ENCODE measurements around the gene TMX4.

TMX4 gene

DNA sequence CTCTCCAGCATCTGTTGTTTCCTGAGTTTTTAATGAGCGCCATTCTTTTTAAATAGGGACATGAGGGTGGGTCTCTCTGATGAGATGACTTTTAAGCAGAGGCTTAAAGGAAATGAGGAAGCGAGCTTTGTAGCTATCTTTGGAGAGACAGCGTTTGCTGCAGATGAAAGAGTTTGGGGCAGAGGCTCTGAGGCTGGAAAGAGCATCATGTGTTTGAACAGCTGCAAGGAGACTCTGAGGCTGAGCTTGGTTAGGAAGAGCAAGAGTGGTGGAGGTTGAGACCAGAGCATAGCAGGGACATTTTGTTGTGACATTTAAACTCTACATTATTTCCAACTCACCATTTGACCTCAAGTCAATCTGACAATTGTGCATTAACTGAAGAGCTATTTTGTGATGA lies 38.3 kb upstream of the TMX4 start:
- TF ChIP-seq CTCF (IDR thresholded peaks at IDR 0.05; ENCODE audit: borderline replicate concordance, insufficient read depth, low read depth, low read length), result no peak
- H3K4me3 ChIP-seq (ENCODE audit: low read depth, low read length), result no peak overlapping the region

GRCh38 chr20:8055096-8055495 lies 35.5 kb upstream of the TMX4 start:
- no peak for TF ChIP-seq CTCF (IDR thresholded peaks at IDR 0.05; ENCODE audit: borderline replicate concordance, insufficient read depth, low read depth, low read length)
- no peak overlapping the region for H3K4me3 ChIP-seq (ENCODE audit: low read depth, low read length)

DNA sequence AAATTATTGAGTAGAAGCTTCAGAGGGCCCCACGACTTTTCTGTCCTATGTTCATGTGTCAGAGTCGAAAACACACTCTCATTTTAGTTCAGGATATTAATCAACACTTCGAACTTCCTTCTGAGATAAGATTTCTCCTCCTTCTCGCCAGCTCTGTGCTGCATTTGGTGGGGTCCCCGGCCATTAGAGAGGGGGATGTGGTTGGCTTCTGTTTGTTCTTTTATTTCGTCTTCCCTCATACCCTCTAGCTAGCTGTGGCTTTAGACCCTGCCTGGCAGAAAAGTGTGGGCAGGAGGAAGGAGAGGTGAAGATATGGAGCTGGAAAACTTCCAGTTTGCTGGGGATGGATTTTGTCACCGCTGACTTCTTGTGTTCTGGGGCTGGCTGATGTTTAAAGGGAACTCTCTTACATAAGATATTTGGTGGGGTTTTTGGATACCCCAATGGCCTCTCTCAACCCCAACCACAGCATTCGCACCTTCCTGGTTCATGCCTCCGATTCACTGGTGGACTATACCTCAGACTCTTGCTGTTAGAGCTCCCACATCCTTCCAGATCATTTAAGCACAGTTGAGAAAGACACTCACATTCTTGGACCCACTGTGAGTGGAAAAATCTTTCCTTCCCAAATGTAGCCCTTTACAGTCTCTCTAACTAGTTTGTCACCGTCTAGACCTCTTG lies 30.7 kb upstream of the TMX4 start:
- TF ChIP-seq CTCF (IDR thresholded peaks at IDR 0.05; ENCODE audit: borderline replicate concordance, insufficient read depth, low read depth, low read length), result no peak
- H3K4me3 ChIP-seq (ENCODE audit: low read depth, low read length), result no peak overlapping the region

DNA sequence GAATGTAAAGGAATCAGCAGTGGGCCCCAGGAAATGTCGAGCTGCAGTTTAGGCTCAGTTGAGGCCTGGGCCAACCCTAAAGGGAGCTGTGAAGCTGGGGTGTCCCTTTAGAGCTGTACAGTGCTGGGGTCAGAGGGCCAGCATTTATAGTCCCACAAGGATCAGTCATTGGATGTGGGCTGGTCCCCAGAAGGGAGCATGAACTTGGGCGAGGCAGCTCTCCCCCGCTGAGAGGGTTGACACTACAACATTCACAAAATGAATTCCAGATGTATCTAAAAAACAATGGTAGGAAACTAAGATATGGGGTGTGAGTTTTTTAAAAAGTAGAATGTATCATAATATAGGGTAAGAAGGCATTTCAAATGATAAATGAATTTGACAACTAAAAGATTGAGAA lies 29.7 kb upstream of the TMX4 start:
- no peak for TF ChIP-seq CTCF (IDR thresholded peaks at IDR 0.05; ENCODE audit: borderline replicate concordance, insufficient read depth, low read depth, low read length)
- no peak overlapping the region for H3K4me3 ChIP-seq (ENCODE audit: low read depth, low read length)

DNA sequence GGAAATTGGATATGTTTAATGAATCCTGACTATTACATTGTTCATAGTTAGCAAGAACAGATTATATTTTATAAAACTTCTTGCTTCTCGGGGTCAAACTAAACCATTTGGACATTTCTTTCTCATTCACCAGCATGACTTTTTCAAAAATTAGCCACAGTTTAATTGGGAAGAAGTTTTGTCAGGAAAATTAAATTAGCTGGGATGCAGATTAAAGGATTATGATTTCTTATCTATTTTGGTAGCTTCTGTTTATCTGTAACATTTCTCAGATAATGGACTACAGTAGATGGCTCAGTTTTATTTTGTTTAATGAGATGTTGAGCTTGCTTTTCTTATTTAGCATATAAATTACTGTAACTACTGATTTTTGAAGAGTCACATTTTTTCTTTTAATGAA lies 26.4 kb upstream of the TMX4 start:
- no peak overlapping the region for H3K4me3 ChIP-seq (ENCODE audit: low read depth, low read length)
- TF ChIP-seq CTCF (IDR thresholded peaks at IDR 0.05; ENCODE audit: borderline replicate concordance, insufficient read depth, low read depth, low read length), result no peak

DNA sequence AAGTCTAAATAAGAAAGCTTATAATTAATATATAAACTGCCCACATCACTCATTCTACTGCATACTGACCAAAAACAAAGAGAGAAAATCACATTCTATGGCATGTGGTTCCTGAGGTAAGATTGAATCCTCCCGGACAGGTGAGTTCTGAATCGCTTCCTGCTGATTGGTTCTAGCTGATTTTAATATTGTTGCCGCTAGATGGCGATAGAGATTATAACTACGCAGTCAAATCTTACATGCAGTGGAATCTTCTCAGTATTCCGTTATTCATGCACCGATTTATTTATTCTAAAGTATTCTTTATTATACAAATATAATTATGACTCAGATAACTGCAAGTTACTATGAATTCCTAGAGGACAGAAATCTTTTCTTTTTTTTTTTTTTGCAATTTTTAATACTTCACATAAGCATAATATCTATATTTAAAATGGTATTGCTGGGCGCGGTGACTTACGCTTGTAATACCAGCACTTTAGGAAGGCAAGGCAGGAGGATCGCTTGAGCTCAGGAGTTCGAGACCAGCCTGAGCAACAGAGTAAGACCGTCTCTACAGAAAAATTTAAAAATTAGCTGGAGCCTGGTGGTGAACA lies 24.2 kb upstream of the TMX4 start:
- peak; percentile 39; the same call in 1 of the 2 replicates for TF ChIP-seq CTCF (IDR thresholded peaks at IDR 0.05; ENCODE audit: borderline replicate concordance, insufficient read depth, low read depth, low read length)
- no peak overlapping the region for H3K4me3 ChIP-seq (ENCODE audit: low read depth, low read length)

DNA sequence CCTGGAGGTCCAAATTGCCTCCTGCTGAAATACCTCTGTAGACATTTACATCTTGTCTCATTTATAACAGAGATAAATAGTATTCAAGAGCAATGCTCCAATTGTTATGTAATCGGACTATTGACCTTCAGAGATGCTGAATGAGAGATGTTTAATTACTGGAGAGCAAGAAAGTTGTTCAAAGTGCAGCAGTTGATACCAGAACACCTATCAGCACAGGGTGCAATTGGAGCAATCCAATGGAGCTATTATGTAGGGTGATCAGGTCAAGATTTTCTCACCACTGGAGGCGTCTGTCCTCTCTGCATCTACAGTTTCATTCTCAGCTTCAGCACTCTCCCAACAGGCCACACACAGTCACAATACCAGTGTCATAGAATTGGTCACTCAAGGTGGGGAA lies 19.5 kb upstream of the TMX4 start:
- no peak overlapping the region for H3K4me3 ChIP-seq (ENCODE audit: low read depth, low read length)
- TF ChIP-seq CTCF (IDR thresholded peaks at IDR 0.05; ENCODE audit: borderline replicate concordance, insufficient read depth, low read depth, low read length), result 0 out of 2 replicates have a peak, but pooled peaks have one; percentile 2
